Fibroblast of lung (primary cell): ENCODE results near the gene LY6G6C. TPM values are rescaled to one million over a fixed set of nuclear protein-coding genes. Genes with fewer than 3 reads are reported as not detected.

ENCODE experiments used
- DNase-seq, 2 donors: peaks; one replicate each; pipeline versions ENCODE4 v3.0.0 to v3.0.0-alpha.2; 2010; ENCODE audit warnings: low read depth in 2 of 2
- H2AFZ ChIP-seq: 2 replicates; pipeline ENCODE4 v1.5.1; 2012; ENCODE audit warnings: low read length, control low read depth, inconsistent platforms
- H3K27ac ChIP-seq: 2 replicates; pipeline ENCODE4 v1.5.1; 2011; ENCODE audit warnings: low read length, control low read depth; ENCODE audit not compliant: insufficient read depth
- H3K27me3 ChIP-seq: 2 replicates; pipeline ENCODE4 v1.5.1; 2011; ENCODE audit warnings: mild to moderate bottlenecking, low read length; ENCODE audit not compliant: control insufficient read depth, insufficient read depth
- H3K36me3 ChIP-seq: 2 replicates; pipeline ENCODE4 v1.5.1; 2011; ENCODE audit warnings: low read length; ENCODE audit not compliant: control insufficient read depth, insufficient read depth
- H3K4me1 ChIP-seq: 2 replicates; pipeline ENCODE4 v1.5.1; 2011; ENCODE audit warnings: low read length; ENCODE audit not compliant: control insufficient read depth, insufficient read depth; ENCODE audit errors: extremely low read depth
- H3K4me2 ChIP-seq: 2 replicates; pipeline ENCODE4 v1.5.1; 2011; ENCODE audit warnings: low read length, control low read depth; ENCODE audit not compliant: insufficient read depth; ENCODE audit errors: extremely low read depth
- H3K4me3 ChIP-seq, 4 experiments: fragments of 200-600 bp in 1 of 4; sonication (generic) in 1 of 4; replicated peaks in 1 of 4; 2 replicates each; pipeline ENCODE4 v1.5.1; 2011 to 2016; ENCODE audit warnings: low read length in 4 of 4, low read depth in 3 of 4, mild to moderate bottlenecking in 3 of 4, control low read depth in 2 of 4, inconsistent platforms in 1 of 4, mixed read lengths in 1 of 4; ENCODE audit not compliant: insufficient read depth in 1 of 4; ENCODE audit errors: control extremely low read depth in 1 of 4
- H3K79me2 ChIP-seq: 2 replicates; pipeline ENCODE4 v1.5.1; 2012; ENCODE audit warnings: mild to moderate bottlenecking, low read length, inconsistent platforms; ENCODE audit not compliant: control insufficient read depth, insufficient read depth
- H3K9ac ChIP-seq: 2 replicates; pipeline ENCODE4 v1.5.1; 2011; ENCODE audit warnings: mild to moderate bottlenecking, low read length, control low read depth; ENCODE audit not compliant: insufficient read depth
- H3K9me3 ChIP-seq: 2 replicates; pipeline ENCODE4 v1.5.1; 2012; ENCODE audit warnings: low read depth, low read length; ENCODE audit not compliant: control insufficient read depth, insufficient read depth
- H4K20me1 ChIP-seq: 2 replicates; pipeline ENCODE4 v1.5.1; 2011; ENCODE audit warnings: low read length; ENCODE audit not compliant: control insufficient read depth, insufficient read depth; ENCODE audit errors: extremely low read depth
- CTCF ChIP-seq, 2 donors: IDR thresholded peaks in 1 of 2; conservative IDR thresholded peaks in 1 of 2; 1 replicate in 1 of 2; 2 replicates in 1 of 2; pipeline ENCODE4 v1.5.1; 2011 to 2012; ENCODE audit warnings: low read length in 2 of 2, control low read depth in 1 of 2, inconsistent platforms in 1 of 2, low read depth in 1 of 2, mild to moderate bottlenecking in 1 of 2
- EZH2 ChIP-seq: IDR thresholded peaks from 2 replicates; pipeline ENCODE4 v1.5.1; 2012; ENCODE audit warnings: low read length, control low read depth, mild to moderate bottlenecking; ENCODE audit errors: missing control alignments
- polyA plus RNA-seq, 2 donors: library from polyadenylated mRNA; depleted of rRNA in 1 of 2; stranded (reverse) in 1 of 2; unstranded in 1 of 2; fragments of >200 nt; gene quantifications; 2 replicates each; pipeline ENCODE4 v1.2.1, GENCODE V29; 2011 to 2012; ENCODE audit warnings: missing spikeins in 1 of 2
- total RNA-seq: library from RNA; depleted of rRNA; stranded (reverse); fragments of >200 nt; gene quantifications from 2 replicates; pipeline ENCODE4 v1.2.1, GENCODE V29; 2014

LY6G6C gene
- total and polyA plus RNA-seq, 2 donors (not counting 1 experiment from before 2014, with no cell fraction given): not detected

GRCh38 chr6:31692886-31693285, 28.7 kb downstream of the LY6G6C start:
- H3K36me3 ChIP-seq: peaks cover 27% of the 10 kb centered on the region
- H2AFZ ChIP-seq: no peak overlapping the region
- TF ChIP-seq CTCF (conservative IDR thresholded peaks at IDR 0.05 in 1 of 2, IDR thresholded peaks at IDR 0.05 in 1 of 2; ENCODE audit: low read depth in 1 of 2, low read length in 2 of 2) (no peak), EZH2 (no peak)
- no peaks in the 10 kb centered on the region for H3K4me1 ChIP-seq
- DNase-seq: no peak
- H4K20me1 ChIP-seq: no peaks in the 10 kb centered on the region
- no peak overlapping the region for H3K4me2 ChIP-seq
- H3K27me3 ChIP-seq: no peaks in the 10 kb centered on the region
- H3K9me3 ChIP-seq: no peaks in the 10 kb centered on the region
- no peak overlapping the region for H3K27ac ChIP-seq
- no peak overlapping the region for H3K4me3 ChIP-seq
- no peaks in the 10 kb centered on the region for H3K79me2 ChIP-seq
- H3K9ac ChIP-seq: no peak overlapping the region

- H3K4me2 ChIP-seq: no peak overlapping the region
- no peak overlapping the region for H3K27ac ChIP-seq
- H3K36me3 ChIP-seq: peaks cover 31% of the 10 kb centered on the region
- no peaks in the 10 kb centered on the region for H3K79me2 ChIP-seq
- no peaks in the 10 kb centered on the region for H4K20me1 ChIP-seq
- TF ChIP-seq EZH2 (no peak), CTCF (conservative IDR thresholded peaks at IDR 0.05 in 1 of 2, IDR thresholded peaks at IDR 0.05 in 1 of 2; ENCODE audit: low read depth in 1 of 2, low read length in 2 of 2) (no peak)
- DNase-seq: no peak
- H3K27me3 ChIP-seq: no peaks in the 10 kb centered on the region
- no peaks in the 10 kb centered on the region for H3K4me1 ChIP-seq
- H3K9me3 ChIP-seq: no peaks in the 10 kb centered on the region
- H3K9ac ChIP-seq: no peak overlapping the region
- H3K4me3 ChIP-seq: no peak overlapping the region
- H2AFZ ChIP-seq: no peak overlapping the region
These were observed 29.2 kb downstream of the LY6G6C start for GRCh38 chr6:31692353-31692752.

GRCh38 chr6:31691564-31692108, 29.9 kb downstream of the LY6G6C start:
- TF ChIP-seq CTCF (conservative IDR thresholded peaks at IDR 0.05 in 1 of 2, IDR thresholded peaks at IDR 0.05 in 1 of 2; ENCODE audit: low read depth in 1 of 2, low read length in 2 of 2): no peak
- TF ChIP-seq EZH2: no peak

More at GRCh38 chr6:31691564-31692108, 29.9 kb downstream of the LY6G6C start:
- no peak overlapping the region for H2AFZ ChIP-seq
- no peak overlapping the region for H3K4me2 ChIP-seq
- no peak for DNase-seq
- H3K9ac ChIP-seq: no peak overlapping the region
- H3K4me3 ChIP-seq: no peak overlapping the region
- H3K27ac ChIP-seq: no peak overlapping the region
- no peaks in the 10 kb centered on the region for H3K9me3 ChIP-seq
- H3K36me3 ChIP-seq: peaks cover 31% of the 10 kb centered on the region
- H3K79me2 ChIP-seq: no peaks in the 10 kb centered on the region
- no peaks in the 10 kb centered on the region for H3K4me1 ChIP-seq
- no peaks in the 10 kb centered on the region for H4K20me1 ChIP-seq
- no peaks in the 10 kb centered on the region for H3K27me3 ChIP-seq
